ENCODE data around the gene FOXL3.

- no peak for TF ChIP-seq TCF7L2 (IDR thresholded peaks at IDR 0.05; ENCODE audit: low read depth, low read length)
- TF ChIP-seq CTCF (IDR thresholded peaks at IDR 0.05): no peak
- TF ChIP-seq SIN3A (IDR thresholded peaks at IDR 0.05; ENCODE audit: borderline replicate concordance, insufficient read depth, low read depth, low read length): no peak
- no peak for TF ChIP-seq POLR2AphosphoS5 (IDR thresholded peaks at IDR 0.05; ENCODE audit: low read depth, low read length)
Observed at GRCh38 chr7:291373-292092, 1.6 kb downstream of the FOXL3 start.

All from Panc1 (cell line).